ENCODE measurements around the gene APRT.

Gene APRT

DNA sequence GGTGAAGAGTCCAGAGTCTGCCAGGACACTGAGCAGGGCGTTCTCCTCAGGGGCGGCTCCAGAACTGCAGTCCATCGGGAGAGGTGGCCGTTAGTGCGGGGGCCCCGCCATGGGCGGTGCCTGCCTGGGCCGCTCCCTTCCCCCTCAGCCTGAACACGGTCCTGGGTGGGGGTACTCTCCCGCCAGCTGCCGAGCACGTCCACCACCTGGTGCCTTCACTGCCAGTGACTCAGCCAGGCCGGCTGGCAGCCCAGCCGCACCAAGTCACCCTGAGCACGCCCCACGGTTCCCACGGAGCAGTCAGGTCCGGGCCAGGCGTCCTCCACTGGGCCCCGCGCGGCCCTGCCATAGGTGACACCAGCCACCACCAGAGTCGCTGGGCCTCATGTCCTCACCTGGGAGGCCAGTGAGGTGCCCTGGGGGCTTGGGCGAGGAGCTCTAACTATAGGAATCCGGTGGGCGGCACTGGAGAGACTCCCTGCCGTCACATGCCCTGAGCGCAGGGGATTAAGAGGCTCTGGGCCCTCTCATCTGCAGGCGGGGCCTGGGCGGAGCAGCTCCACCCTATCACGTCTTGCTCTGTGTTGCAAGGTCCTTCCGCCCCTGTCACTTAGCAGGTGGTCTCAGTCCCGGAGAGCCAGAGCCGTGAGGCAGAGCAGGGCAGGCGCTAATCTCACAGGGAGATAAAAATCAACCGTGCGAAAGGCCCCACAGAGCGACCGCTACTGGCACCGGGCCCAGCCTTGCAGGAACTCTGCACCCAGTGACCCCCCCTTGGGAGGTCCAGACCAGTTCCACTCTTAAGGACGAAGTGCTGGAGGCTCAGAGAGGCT, 41.1 kb downstream of the APRT start:
- ATAC-seq (peak; percentile 56), DNase-seq (ENCODE audit: low spot score in 2 of 2) (no peak)
- H3K36me3 Mint-ChIP-seq, result peaks cover 39% of the 10 kb centered on the region
- H3K4me3 Mint-ChIP-seq, result peak overlapping the region; percentile 29
- H3K9me3 Mint-ChIP-seq, result no peaks in the 10 kb centered on the region
- H3K4me1 Mint-ChIP-seq, result peaks cover 61% of the 10 kb centered on the region
- peak overlapping the region; percentile 68 for H3K27ac Mint-ChIP-seq

DNA sequence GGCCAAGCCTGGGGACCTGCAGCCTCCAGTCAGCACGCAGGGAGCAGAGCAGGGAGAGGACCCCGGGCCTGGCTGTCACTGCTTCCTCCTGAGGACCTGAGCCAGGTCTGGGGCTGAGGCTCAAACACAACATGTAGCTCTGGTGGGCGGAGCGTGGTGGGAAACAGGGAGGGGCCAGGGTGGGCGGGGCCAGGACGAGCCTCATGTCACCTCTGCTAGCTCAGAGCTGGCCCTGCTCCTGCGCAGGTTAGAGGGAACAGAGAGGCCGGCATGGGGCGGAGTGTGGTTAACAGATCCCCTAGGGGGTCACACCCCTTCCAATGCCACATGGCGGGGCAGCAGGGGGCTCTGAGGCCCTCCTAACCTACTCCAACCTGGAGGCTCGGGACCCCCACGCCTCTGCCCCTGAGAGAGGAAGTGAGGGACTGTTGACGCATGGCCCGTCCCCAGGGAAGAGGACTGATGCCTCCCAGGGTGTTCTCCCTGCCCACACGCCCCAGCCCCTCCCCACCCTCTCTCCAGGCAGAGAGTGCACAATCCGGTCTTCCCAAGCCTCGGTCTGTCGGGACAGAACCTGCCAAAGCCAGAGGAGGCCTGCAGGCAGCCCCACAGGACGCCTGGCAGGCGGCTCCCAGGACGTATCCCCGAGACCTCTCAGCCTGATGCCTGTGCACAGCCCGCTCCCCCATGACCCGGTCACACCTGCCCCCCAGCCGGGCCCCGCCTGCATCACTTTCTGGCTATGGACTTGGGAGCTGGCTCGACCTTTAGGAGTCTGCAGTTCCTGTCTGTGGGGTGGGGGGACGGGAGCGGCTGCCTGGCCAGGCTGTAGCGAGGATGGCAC, 41.9 kb downstream of the APRT start:
- H3K9me3 Mint-ChIP-seq, result no peaks in the 10 kb centered on the region
- DNase-seq (ENCODE audit: low spot score in 2 of 2) (no peak), ATAC-seq (peak; percentile 48)
- peaks cover 39% of the 10 kb centered on the region for H3K36me3 Mint-ChIP-seq
- peaks cover 59% of the 10 kb centered on the region for H3K4me1 Mint-ChIP-seq
- H3K27ac Mint-ChIP-seq, result peak overlapping the region; percentile 68
- peak overlapping the region; percentile 29 for H3K4me3 Mint-ChIP-seq

GRCh38 chr16:88768071-88768783, 43.5 kb downstream of the APRT start:
- peaks cover 50% of the 10 kb centered on the region for H3K4me1 Mint-ChIP-seq
- H3K9me3 Mint-ChIP-seq, result no peaks in the 10 kb centered on the region
- DNase-seq (ENCODE audit: low spot score in 2 of 2) (no peak), ATAC-seq (no peak)
- peak overlapping the region; percentile 90 for H3K27ac Mint-ChIP-seq
- peak overlapping the region; percentile 51 for H3K4me3 Mint-ChIP-seq
- peaks cover 38% of the 10 kb centered on the region for H3K36me3 Mint-ChIP-seq

GRCh38 chr16:88767546-88768070, 44.1 kb downstream of the APRT start:
- H3K36me3 Mint-ChIP-seq, result peaks cover 42% of the 10 kb centered on the region
- H3K4me3 Mint-ChIP-seq, result peak overlapping the region; percentile 51
- ATAC-seq, result no peak
- H3K4me1 Mint-ChIP-seq, result peaks cover 52% of the 10 kb centered on the region
- H3K9me3 Mint-ChIP-seq, result no peaks in the 10 kb centered on the region
- peak overlapping the region; percentile 90 for H3K27ac Mint-ChIP-seq
- DNase-seq (ENCODE audit: low spot score in 2 of 2), result no peak

DNA sequence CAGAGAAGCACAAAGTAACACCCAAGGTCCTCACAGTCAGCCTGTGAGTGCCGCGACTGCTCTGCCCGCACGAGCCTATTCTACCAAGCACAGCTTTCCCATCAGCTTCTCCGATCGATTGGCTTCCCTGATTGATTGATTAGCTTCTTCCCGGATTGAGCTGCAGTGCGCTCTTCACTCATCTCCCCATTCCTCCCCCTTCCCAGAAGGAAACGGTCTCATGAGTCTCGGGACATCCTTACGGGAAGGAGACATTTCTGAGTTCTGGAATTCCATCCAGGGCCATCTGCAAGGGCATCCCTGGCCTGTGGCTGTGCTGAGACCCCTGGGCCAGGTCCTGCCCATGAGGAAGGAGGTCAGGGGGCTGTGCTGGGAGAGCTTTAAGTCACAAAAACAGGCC, 44.8 kb downstream of the APRT start:
- H3K36me3 Mint-ChIP-seq, result peaks cover 42% of the 10 kb centered on the region
- H3K27ac Mint-ChIP-seq, result peak overlapping the region; percentile 90
- H3K4me1 Mint-ChIP-seq, result peaks cover 52% of the 10 kb centered on the region
- DNase-seq (ENCODE audit: low spot score in 2 of 2), result no peak
- no peaks in the 10 kb centered on the region for H3K9me3 Mint-ChIP-seq
- H3K4me3 Mint-ChIP-seq, result peak overlapping the region; percentile 51
- no peak for ATAC-seq

DNA sequence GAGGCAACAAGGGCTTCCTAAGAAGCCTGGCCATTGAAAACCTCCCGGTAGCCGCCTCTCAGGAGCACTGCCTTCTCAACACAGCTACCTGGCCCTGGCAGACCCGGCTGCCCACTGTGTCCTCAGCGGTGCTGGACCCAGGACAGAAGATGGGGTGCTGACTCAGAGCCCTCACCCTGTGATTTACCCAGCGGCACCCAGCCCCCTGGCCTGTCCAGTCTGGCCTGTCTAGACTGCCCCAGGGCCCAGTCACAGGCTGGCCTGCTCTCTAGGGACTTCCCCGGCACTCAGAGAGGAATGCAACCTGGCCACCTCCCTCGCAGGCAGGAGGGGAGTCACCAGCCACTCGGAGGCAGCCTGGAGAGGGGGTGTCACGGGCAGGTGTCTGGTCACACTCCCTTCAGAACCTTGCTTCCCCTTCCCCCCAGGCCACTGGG, 46.8 kb downstream of the APRT start:
- Mint-ChIP-seq H3K36me3 (peaks cover 37% of the 10 kb centered on the region), H3K27ac (no peak overlapping the region), H3K4me3 (no peak overlapping the region), H3K4me1 (peaks cover 60% of the 10 kb centered on the region), H3K9me3 (no peaks in the 10 kb centered on the region)
- DNase-seq (ENCODE audit: low spot score in 2 of 2), result no peak
- no peak for ATAC-seq

DNA sequence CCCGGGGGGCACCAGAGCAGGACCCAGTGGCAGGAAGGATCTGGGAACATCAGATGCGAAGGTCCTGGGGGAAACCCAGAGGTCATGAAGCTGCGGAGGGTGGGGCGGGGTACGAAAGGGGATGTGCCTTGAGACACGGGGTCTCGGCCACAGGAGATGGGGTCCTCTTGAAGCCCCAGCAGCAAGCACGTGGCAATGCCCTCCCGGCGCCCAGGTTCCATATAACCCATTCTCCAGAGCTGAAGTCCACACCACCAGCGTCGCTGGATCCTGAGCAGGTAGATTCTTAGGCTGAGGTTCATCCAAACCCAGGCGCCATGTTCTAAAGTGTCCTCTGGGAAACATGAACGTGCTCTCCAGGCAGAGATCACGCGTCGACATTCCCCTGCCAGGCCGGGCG, 47.6 kb downstream of the APRT start:
- H3K4me1 Mint-ChIP-seq, result peaks cover 59% of the 10 kb centered on the region
- H3K9me3 Mint-ChIP-seq, result no peaks in the 10 kb centered on the region
- no peak overlapping the region for H3K4me3 Mint-ChIP-seq
- ATAC-seq (no peak), DNase-seq (ENCODE audit: low spot score in 2 of 2) (no peak)
- H3K36me3 Mint-ChIP-seq, result peaks cover 39% of the 10 kb centered on the region
- H3K27ac Mint-ChIP-seq, result peak overlapping the region; percentile 1

DNA sequence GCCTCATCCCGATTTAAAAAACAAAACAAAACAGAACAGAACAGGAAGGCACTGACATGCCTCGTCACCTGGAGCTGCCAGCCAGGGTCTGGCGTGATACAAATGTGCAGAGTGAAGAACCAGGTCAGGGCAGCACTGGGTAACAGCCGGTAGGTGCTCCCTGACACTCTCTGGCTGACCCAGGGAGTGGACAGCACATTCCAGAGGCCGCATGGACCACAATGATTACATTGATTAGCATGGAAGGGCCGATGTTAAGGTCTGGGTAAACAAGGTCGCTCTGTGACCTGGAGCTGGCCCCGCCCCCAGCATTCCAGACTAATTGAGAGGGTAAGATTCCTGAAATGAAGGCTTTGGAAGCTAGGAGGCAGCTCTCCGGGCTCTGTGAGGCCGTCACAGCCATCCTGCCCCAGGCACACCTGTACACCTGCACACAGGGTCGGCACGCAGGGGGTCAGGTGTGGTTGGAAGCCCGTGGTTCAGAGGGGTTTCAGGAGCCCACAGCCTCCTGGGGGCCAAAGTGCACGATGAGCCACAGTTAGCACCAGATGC, 48.1 kb downstream of the APRT start:
- Mint-ChIP-seq H3K27ac (peak overlapping the region; percentile 1), H3K4me1 (peaks cover 59% of the 10 kb centered on the region), H3K4me3 (no peak overlapping the region), H3K36me3 (peaks cover 39% of the 10 kb centered on the region), H3K9me3 (no peaks in the 10 kb centered on the region)
- DNase-seq (ENCODE audit: low spot score in 2 of 2), result no peak
- no peak for ATAC-seq

DNA sequence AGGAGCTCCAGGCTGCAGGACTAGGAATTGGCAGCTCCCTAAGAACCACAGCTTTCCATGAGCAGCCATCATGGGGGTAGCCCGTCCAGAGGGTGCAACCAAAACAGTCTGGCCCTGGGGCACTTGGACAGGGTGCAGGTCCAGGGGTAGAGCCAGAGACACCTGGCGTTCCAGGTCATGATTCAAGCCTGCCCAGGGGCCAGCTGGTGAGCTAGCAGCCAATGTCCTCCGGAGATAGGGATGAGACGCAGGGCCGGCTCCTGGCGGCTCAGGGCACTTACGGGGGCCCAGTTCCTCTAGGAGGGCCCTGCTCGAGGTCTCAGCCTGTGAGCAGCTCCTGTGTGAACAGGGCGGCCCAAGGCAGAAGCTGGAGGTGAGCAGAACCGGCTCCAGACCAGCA, 48.8 kb downstream of the APRT start:
- Mint-ChIP-seq H3K9me3 (no peaks in the 10 kb centered on the region), H3K4me3 (no peak overlapping the region), H3K27ac (no peak overlapping the region), H3K4me1 (peaks cover 63% of the 10 kb centered on the region), H3K36me3 (peaks cover 40% of the 10 kb centered on the region)
- no peak for ATAC-seq
- no peak for DNase-seq (ENCODE audit: low spot score in 2 of 2)

DNA sequence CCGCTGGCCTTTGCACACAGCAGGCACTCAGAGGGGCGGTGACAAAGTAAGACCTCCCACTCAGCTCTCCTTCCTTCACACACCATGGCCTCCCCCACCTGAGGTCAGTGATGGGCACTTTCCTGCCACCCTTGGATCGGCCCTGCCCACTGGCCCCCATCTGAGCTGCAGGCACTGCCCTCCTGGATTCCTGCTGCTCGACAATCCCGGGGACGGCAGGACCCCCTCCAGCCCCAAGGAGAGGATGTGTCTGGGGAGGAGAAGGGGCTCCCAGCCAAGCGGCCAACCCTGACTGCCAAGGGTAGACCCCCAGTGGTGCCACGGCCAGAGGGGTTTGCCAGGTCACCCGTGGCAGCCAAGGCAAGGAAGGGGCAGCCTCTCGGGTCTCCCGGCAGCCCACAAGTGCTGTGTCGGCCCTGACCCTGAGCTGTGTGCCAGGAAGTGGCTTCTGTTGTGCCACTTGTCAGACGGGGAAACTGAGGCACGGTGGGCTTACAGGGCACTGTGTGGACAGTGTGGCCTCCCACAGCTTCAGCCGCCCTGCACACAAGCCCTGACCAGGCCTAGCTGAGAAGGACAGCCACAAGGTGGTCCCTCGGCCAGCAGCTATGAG, 49.4 kb downstream of the APRT start:
- H3K36me3 Mint-ChIP-seq, result peaks cover 40% of the 10 kb centered on the region
- ATAC-seq (no peak), DNase-seq (ENCODE audit: low spot score in 2 of 2) (no peak)
- H3K4me1 Mint-ChIP-seq, result peaks cover 60% of the 10 kb centered on the region
- H3K4me3 Mint-ChIP-seq, result no peak overlapping the region
- H3K9me3 Mint-ChIP-seq, result no peaks in the 10 kb centered on the region
- no peak overlapping the region for H3K27ac Mint-ChIP-seq

DNA sequence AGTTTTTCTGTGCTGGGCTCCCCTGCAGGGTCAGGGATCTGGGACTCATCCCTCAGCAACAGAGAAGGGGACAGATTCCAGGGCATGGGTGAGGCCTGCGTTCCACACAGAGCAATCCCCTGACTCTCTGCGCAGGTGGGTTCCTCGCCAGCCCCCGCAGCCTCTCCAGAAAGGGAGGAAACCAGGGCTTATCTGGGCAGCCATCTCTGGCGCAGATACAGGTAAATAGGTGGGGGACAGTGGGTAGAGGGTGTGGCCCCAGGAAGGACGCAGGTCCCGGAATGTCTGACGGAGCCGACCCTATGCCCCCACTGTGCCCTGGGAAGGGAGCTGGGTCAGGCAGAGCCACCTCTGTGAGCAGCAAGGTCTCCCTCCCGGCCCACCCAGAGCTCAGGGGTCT, 49.9 kb downstream of the APRT start:
- Mint-ChIP-seq H3K36me3 (peaks cover 40% of the 10 kb centered on the region), H3K4me1 (peaks cover 60% of the 10 kb centered on the region), H3K9me3 (no peaks in the 10 kb centered on the region), H3K27ac (no peak overlapping the region), H3K4me3 (no peak overlapping the region)
- DNase-seq (ENCODE audit: low spot score in 2 of 2) (no peak), ATAC-seq (no peak)

DNA sequence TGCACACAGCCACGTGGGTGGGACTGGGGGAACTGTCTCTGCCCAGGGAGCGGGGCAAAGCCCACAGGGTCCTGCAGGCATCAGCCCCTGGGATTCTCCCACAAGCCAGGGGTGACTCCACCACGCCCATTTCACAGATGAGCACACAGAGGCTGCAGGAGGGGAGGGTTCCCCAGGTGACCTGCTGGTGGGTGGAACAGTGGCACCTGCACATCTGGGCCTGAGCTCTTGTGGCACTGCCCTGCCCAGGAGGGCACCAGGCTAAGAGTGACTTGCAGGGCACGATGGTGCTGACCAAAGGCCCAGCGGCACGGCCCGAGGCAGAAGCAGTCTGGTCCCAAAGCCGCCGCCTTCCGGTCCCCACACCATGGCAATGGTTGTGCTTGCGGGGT, 50.6 kb downstream of the APRT start:
- no peak overlapping the region for H3K4me3 Mint-ChIP-seq

DNA sequence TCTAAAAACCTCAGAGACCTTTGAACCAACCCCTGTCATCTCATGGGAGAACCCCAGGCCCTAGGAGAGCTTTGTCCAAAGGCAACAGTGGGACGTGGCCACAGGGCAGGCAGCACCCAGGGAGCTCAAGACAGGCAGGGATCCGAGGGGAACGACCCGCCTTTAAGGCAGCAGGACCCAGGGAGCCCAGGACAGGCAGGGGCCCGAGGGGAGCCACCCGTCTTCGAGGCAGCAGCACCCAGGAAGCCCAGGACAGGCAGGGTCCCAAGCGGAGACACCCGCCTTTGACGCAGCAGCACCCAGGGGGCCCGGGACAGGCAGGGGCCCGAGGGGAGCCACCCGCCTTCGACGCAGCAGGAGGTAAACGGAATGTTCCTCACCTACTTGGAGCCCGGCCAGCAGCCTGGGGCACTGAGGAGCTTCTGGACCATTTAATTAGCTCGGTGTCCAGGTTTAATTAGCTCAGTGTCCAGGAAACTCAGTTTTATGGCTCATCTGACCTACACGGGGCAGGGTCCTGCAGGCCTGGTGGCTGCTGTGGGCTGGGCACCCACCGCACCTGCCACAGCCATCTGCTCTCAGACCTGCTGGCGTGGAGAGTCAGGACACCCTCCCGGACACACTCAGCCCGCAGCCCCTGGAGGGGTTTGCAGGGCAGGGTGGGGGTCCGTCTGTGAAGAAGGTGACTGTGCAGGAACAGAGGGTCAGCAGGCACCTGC, 51.1 kb downstream of the APRT start:
- Mint-ChIP-seq H3K36me3 (peaks cover 33% of the 10 kb centered on the region), H3K27ac (peak overlapping the region; percentile 93), H3K4me1 (peaks cover 51% of the 10 kb centered on the region), H3K9me3 (no peaks in the 10 kb centered on the region), H3K4me3 (peak overlapping the region; percentile 63)
- no peak for DNase-seq (ENCODE audit: low spot score in 2 of 2)
- ATAC-seq, result no peak

More for the DNA sequence above, 50.6 kb downstream of the APRT start:
- Mint-ChIP-seq H3K36me3 (peaks cover 38% of the 10 kb centered on the region), H3K4me1 (peaks cover 55% of the 10 kb centered on the region), H3K9me3 (no peaks in the 10 kb centered on the region), H3K27ac (no peak overlapping the region)
- no peak for ATAC-seq
- no peak for DNase-seq (ENCODE audit: low spot score in 2 of 2)

DNA sequence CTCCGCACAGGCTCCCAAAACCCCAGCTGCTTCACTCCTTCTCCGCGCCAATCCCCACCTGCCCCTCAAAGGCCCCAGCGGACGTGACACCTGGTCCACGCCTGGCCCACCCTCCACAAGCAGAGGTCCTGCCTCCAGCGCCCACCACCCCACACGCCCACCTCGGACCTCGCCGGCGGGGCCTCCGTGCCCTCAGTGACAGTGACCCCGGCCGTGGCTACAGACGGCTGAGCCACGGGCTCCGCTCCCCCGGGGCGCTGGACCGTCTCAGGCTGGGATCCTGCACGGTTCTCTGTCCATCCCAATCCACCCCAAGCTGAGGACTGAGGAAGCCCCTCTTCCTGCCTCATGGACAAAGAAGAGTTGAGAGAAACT, 51.8 kb downstream of the APRT start:
- H3K9me3 Mint-ChIP-seq, result no peaks in the 10 kb centered on the region

More for the DNA sequence above, 51.8 kb downstream of the APRT start:
- Mint-ChIP-seq H3K4me1 (peaks cover 57% of the 10 kb centered on the region), H3K4me3 (peak overlapping the region; percentile 63), H3K27ac (peak overlapping the region; percentile 93), H3K36me3 (peaks cover 36% of the 10 kb centered on the region)
- ATAC-seq (no peak), DNase-seq (ENCODE audit: low spot score in 2 of 2) (no peak)

All from stimulated activated effector memory CD8-positive, alpha-beta T cell treated with anti-CD3 and anti-CD28 coated beads, Interleukin-12 subunit alpha, Interleukin-12 subunit beta, amount 100 ng/mL, for 72 hours (primary cell).